ENCODE measurements around the gene ACVRL1.

Gene ACVRL1

GRCh38 chr12:51951843-51952722, 44.8 kb downstream of the ACVRL1 start:
- no peak for DNase-seq (ENCODE audit: low spot score)
- TF ChIP-seq, protein P1, sequence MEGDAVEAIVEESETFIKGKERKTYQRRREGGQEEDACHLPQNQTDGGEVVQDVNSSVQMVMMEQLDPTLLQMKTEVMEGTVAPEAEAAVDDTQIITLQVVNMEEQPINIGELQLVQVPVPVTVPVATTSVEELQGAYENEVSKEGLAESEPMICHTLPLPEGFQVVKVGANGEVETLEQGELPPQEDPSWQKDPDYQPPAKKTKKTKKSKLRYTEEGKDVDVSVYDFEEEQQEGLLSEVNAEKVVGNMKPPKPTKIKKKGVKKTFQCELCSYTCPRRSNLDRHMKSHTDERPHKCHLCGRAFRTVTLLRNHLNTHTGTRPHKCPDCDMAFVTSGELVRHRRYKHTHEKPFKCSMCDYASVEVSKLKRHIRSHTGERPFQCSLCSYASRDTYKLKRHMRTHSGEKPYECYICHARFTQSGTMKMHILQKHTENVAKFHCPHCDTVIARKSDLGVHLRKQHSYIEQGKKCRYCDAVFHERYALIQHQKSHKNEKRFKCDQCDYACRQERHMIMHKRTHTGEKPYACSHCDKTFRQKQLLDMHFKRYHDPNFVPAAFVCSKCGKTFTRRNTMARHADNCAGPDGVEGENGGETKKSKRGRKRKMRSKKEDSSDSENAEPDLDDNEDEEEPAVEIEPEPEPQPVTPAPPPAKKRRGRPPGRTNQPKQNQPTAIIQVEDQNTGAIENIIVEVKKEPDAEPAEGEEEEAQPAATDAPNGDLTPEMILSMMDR (IDR thresholded peaks at IDR 0.05; ENCODE audit: extremely low read depth, insufficient read depth, missing control alignments), result no peak
- in situ Hi-C loops (cut with MboI; ENCODE audit: low pct_unique_long_range_greater_than_20kb, low sequenced_read_pairs, unreplicated experiment), result no loop called here

DNA sequence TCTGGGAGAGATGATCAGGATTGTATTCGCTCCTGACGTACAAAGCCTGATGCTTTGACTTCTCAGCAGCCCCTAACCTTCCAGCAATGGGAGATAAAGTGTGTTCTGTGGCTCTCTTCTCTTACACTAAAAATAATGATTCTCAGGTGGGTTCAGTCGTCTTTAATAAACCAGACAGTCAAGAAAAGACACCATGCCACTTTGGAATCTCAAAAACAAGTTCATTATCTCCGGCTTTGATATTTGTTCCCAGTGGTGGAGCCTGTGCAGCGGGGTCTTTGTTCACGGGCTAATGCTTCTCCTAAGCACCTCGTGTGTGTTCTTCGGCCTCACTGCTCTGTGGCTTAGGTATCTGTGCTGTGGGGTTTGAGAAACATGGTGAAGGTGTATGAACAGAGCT, 45.8 kb downstream of the ACVRL1 start:
- TF ChIP-seq, protein P1 (IDR thresholded peaks at IDR 0.05; ENCODE audit: extremely low read depth, insufficient read depth, missing control alignments), result no peak
- no peak for DNase-seq (ENCODE audit: low spot score)
- in situ Hi-C loops (cut with MboI; ENCODE audit: low pct_unique_long_range_greater_than_20kb, low sequenced_read_pairs, unreplicated experiment), result no loop called here

- TF ChIP-seq, protein P1 (IDR thresholded peaks at IDR 0.05; ENCODE audit: extremely low read depth, insufficient read depth, missing control alignments), result no peak
- DNase-seq (ENCODE audit: low spot score), result no peak
- in situ Hi-C loops (cut with MboI; ENCODE audit: low pct_unique_long_range_greater_than_20kb, low sequenced_read_pairs, unreplicated experiment), result no loop called here
These were observed 46.6 kb downstream of the ACVRL1 start for GRCh38 chr12:51953864-51954263.

DNA sequence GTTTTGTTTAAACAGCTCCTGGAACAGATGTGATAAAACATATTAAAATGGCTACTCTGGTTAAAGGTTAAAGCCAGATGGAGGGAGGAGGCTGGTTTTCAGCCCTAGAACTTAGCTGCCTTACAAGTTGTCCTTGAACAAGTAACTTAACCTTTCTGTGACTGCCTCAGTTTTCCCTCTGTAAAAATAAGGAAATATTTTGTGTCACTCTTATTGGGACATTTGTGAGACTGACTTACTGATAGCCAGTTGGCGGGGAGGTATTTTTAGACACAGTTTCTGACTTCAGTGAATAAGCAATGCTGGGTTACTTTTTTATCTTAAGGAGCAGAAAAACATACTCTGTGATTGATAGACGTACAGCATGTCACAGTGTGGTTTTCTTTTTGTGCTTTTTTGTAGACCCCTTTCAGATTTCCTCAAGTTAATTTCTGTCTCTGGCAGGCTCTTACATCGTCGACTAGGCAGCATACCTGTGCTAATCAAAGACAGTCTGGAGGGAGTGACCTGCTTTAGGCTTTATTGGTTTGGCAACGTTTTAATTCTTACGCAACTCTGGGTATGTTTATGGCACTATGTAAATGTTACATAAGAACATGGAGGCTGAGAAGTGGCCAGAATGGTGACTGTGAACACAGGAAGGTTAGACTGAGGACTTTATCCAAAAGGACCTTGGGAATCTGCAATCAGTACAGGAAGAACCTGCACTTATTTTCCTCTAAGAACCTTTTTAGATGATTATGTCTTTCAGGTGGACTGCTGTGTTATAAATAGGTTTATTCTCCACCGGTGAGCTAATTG, 47.5 kb downstream of the ACVRL1 start:
- in situ Hi-C loops (cut with MboI; ENCODE audit: low pct_unique_long_range_greater_than_20kb, low sequenced_read_pairs, unreplicated experiment), result no loop called here
- no peak for DNase-seq (ENCODE audit: low spot score)
- TF ChIP-seq, protein P1 (IDR thresholded peaks at IDR 0.05; ENCODE audit: extremely low read depth, insufficient read depth, missing control alignments), result no peak

GRCh38 chr12:51955702-51956101, 48.4 kb downstream of the ACVRL1 start:
- TF ChIP-seq, protein P1 (IDR thresholded peaks at IDR 0.05; ENCODE audit: extremely low read depth, insufficient read depth, missing control alignments), result no peak
- in situ Hi-C loops (cut with MboI; ENCODE audit: low pct_unique_long_range_greater_than_20kb, low sequenced_read_pairs, unreplicated experiment), result no loop called here
- DNase-seq (ENCODE audit: low spot score), result no peak

DNA sequence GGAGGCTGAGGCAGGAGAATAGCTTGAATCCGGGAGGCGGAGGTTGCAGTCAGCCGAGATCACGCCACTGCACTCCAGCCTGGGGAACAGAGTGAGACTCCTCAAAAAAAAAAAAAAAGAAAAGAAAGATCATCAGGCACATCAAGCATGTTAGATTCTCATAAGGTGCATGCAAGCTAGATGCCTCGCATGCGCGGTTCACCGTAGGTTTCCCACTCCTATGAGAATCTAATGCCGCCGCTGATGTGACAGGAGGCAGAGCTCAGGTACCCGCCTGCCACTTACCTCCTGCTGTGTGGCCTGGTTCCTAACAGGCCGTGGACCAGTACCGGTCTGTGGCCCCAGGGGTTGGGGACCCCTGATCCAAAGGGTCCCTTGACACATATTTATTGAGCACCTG, 51.2 kb downstream of the ACVRL1 start:
- no peak for DNase-seq (ENCODE audit: low spot score)
- in situ Hi-C loops (cut with MboI; ENCODE audit: low pct_unique_long_range_greater_than_20kb, low sequenced_read_pairs, unreplicated experiment), result no loop called here
- TF ChIP-seq, protein P1 (IDR thresholded peaks at IDR 0.05; ENCODE audit: extremely low read depth, insufficient read depth, missing control alignments), result no peak

Data from GM13977 (cell line).